HG02943 (cell line): ENCODE results near the gene FOXD4L5.
"Not testable (repeated sequence)": the region's sequence is repeated elsewhere in the genome, so short reads cannot be mapped to it uniquely, and the experiment has no call there.

Experiments
- ATAC-seq: cut with Tn5 transposase; IDR thresholded peaks from one replicate; pipeline ENCODE4 v1.9.1; 2021; ENCODE audit warnings: mild to moderate bottlenecking, low read depth, moderate library complexity; ENCODE audit not compliant: unreplicated experiment

The FOXD4L5 gene

DNA sequence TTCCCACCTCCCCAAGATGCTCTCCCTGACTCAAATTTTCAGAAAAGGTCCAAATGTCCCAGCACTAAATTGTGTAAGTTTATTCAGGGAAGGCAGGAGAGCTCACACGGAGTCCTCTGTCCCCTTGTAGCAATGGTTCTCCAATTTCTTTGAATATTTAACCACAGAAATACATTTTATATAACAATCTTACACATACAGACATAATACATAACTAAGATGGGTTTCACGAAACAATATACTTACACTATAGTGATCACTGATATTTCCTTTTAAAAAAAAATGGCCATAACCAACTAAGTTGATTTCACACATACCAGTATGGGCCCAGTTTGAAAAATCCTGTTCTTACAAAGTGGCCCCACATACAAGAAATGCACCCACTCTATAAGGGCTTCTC is at the start of gene FOXD4L5:
Gene FOXD4L5, minus strand, starts transcription at position 101 of the 400 bp plus-strand sequence. CDS start 832 bp downstream, outside the sequence.
- ATAC-seq = not testable (repeated sequence)

DNA sequence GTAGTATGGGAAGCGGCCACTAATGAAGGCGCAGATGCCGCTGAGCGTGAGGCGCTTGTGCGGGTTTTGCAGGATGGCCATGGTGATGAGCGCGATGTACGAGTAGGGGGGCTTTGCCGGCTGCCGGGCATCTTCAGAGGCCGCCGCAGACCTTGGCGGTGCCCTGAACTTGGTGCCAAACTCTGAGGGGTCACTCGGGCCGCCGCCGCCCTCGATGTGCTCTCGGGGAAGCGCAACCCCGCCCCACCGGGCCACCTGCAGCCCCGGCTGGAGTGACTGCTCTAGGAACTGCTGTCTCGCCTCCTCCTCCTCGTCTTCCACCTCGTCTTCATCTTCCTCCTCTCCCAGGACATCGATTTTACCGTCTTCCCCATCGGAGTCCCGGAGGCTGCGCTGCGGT is 1.1 kb downstream of the FOXD4L5 start:
- ATAC-seq = not testable (repeated sequence)

DNA sequence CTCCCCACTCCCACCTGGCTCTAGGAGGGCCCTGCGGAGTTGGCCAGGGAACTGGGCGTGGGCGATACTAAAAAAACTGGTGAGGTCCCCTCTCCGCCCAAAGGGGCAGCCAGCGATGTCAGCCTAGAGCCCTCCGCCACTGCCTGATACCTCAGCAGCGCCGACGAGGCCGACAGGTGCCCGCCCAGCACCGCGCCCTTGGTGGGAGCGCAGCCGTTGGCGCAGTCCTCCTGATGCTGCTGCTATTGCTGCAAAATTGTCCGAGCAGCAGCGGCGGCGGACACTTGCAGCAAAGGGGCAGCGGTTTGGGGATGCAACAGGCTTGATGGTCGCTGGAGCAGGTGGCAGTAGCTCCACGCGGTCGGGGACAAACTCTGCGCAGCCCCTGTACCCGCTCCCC is 2.0 kb downstream of the FOXD4L5 start:
- not testable (repeated sequence) for ATAC-seq
